Measurements from ENCODE around the gene COA1. TPM values are rescaled to one million over a fixed set of nuclear protein-coding genes. Genes with fewer than 3 reads are reported as not detected.
A peak's percentile ranks its signal among the peaks of the same experiment; 100 is the strongest.
"Not testable (repeated sequence)": the region's sequence is repeated elsewhere in the genome, so short reads cannot be mapped to it uniquely, and the experiment has no call there.

The COA1 gene
- total RNA-seq = 10 to 100 TPM; 76.9 to 77.1 TPM

- ATAC-seq (peak; percentile 94), DNase-seq (peak; percentile 89)
- Mint-ChIP-seq H3K36me3 (ENCODE audit: low read depth) (peaks cover 16% of the 10 kb centered on the region), H3K9me3 (ENCODE audit: low read depth) (no peaks in the 10 kb centered on the region), H3K4me3 (peak within 1 kb of the TSS; percentile 90), H3K27me3 (no peaks in the 10 kb centered on the region), H3K27ac (peak within 1 kb of the TSS; percentile 91), H3K4me1 (peaks cover 36% of the 10 kb centered on the region)
- ChIA-PET CTCF (interaction anchor here (0.5 to 3.4 kb wide), 10 partner anchors 9 to 213 kb away, joined by 3 to 43 read pairs (median 3); partner anchors contain the start of gene STK17A), POLR2A (interaction anchor here (0.6 to 1.2 kb wide), 3 partner anchors 14 to 147 kb away, joined by 3 to 4 read pairs (median 4); partner anchors contain the start of gene STK17A)
- intact Hi-C loops (cut with DNase I, micrococcal nuclease) = loop anchor here (1.0 to 10.0 kb wide), 9 partner anchors 27 to 797 kb away; partner anchors contain the start of genes MRPL32 (in 2 of the 2), PSMA2 (in 2 of the 2), STK17A (in 2 of the 2) and BLVRA (in 1 of the 2)
Measured at GRCh38 chr7:43729214-43729923, at the start of gene COA1. Gene COA1, minus strand, starts transcription at chr7:43729523. Its CDS starts 80,909 bp downstream, at chr7:43648614.

- H3K9me3 Mint-ChIP-seq (ENCODE audit: low read depth); ATAC-seq; intact Hi-C loops (cut with DNase I, micrococcal nuclease); H3K27me3 Mint-ChIP-seq; POLR2A ChIA-PET; CTCF ChIA-PET; DNase-seq; H3K27ac Mint-ChIP-seq; H3K4me1 Mint-ChIP-seq; H3K4me3 Mint-ChIP-seq: not testable (repeated sequence)
- H3K36me3 Mint-ChIP-seq (ENCODE audit: low read depth) = peaks cover 25% of the 10 kb centered on the region
Measured at GRCh38 chr7:43778293-43779044, 49.1 kb upstream of the COA1 start.

GRCh38 chr7:43775255-43775654 is 45.9 kb upstream of the COA1 start:
- H3K27me3 Mint-ChIP-seq; H3K4me3 Mint-ChIP-seq; H3K9me3 Mint-ChIP-seq (ENCODE audit: low read depth); DNase-seq; ATAC-seq; intact Hi-C loops (cut with DNase I, micrococcal nuclease); POLR2A ChIA-PET; CTCF ChIA-PET; H3K4me1 Mint-ChIP-seq; H3K27ac Mint-ChIP-seq: not testable (repeated sequence)
- H3K36me3 Mint-ChIP-seq (ENCODE audit: low read depth) = peaks cover 35% of the 10 kb centered on the region

DNA sequence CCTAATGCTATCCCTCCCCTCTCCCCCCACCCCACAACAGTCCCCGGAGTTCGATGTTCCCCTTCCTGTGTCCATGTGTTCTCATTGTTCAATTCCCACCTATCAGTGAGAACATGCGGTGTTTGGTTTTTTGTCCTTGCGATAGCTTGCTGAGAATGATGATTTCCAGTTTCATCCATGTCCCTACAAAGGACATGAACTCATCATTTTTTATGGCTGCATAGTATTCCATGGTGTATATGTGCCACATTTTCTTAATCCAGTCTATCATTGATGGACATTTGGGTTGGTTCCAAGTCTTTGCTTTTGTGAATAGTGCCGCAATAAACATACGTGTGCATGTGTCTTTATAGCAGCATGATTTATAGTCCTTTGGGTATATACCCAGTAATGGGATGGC is 43.9 kb upstream of the COA1 start:
- POLR2A ChIA-PET; H3K9me3 Mint-ChIP-seq (ENCODE audit: low read depth); H3K4me3 Mint-ChIP-seq; ATAC-seq; H3K27me3 Mint-ChIP-seq; intact Hi-C loops (cut with DNase I, micrococcal nuclease); H3K27ac Mint-ChIP-seq; CTCF ChIA-PET; H3K4me1 Mint-ChIP-seq; DNase-seq: not testable (repeated sequence)
- peaks cover 28% of the 10 kb centered on the region for H3K36me3 Mint-ChIP-seq (ENCODE audit: low read depth)

GRCh38 chr7:43771573-43771972 is 42.2 kb upstream of the COA1 start:
- ChIA-PET CTCF (interaction anchor here (0.5 to 0.6 kb wide), 2 partner anchors 27 to 54 kb away, joined by 3 to 4 read pairs; no protein-coding TSS in a partner anchor), POLR2A (no interaction called here)
- DNase-seq (no peak), ATAC-seq (no peak)
- no peaks in the 10 kb centered on the region for H3K27me3 Mint-ChIP-seq
- no peak overlapping the region for H3K4me3 Mint-ChIP-seq
- H3K4me1 Mint-ChIP-seq = peaks cover 5% of the 10 kb centered on the region
- no peak overlapping the region for H3K27ac Mint-ChIP-seq
- H3K9me3 Mint-ChIP-seq (ENCODE audit: low read depth) = peaks cover 3% of the 10 kb centered on the region
- peaks cover 27% of the 10 kb centered on the region for H3K36me3 Mint-ChIP-seq (ENCODE audit: low read depth)
- intact Hi-C loops (cut with DNase I, micrococcal nuclease) = no loop called here

DNA sequence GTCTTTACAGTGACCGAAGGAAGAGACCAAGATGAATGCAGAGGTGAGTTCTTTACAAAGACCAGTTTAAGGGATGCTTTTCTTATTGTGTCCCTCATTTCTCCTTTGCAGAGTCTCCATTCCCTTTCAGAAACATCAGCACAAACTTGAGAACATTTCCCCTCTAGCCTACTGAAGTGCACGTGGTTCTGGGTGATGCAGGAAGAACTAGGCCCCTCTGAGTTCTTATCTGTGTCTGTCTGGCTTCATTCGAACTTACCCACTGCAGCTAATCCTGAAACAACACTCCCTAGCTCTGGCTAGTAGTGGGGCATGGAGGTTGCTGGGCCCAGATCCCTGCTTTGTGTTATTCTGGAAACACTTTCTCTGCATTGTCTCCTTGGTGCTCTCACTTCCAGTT is 41.8 kb upstream of the COA1 start:
- no peak overlapping the region for H3K27ac Mint-ChIP-seq

DNA sequence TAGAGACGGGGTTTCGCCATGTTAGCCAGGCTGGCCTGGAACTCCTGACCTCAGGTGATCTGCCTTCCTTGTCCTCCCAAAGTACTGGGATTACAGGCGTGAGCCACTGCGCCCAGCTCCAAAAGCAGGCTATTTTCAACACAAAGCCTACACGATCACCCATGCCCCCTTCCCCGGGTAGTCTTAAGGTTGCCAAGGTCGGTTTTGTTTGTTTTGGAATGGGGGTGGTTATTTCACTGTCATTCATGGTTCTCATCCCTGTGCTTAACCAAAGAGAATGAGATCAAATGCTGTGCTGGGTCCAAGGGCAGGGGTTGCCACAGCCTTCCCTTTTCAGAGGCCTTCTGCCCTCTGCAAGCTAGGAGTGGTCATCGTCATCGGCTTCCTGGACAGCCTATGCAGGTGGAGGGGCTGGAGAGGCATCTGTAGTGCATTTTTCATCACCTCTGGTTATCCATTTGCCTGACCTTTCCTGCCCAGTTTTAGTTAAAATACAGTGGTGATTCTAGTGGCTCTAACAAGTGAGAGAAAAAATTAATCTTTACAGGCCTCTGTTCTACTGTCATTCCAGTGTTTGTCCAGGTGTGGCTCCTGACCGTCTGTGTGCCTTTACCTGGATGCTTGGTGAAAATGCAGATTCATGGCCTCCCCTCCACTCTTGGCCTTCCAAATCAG is 40.6 kb upstream of the COA1 start:
- POLR2A ChIA-PET = no interaction called here
- DNase-seq (no peak), ATAC-seq (no peak)
- Mint-ChIP-seq H3K27ac (no peak overlapping the region), H3K4me1 (peaks cover 6% of the 10 kb centered on the region), H3K27me3 (no peaks in the 10 kb centered on the region), H3K9me3 (ENCODE audit: low read depth) (no peaks in the 10 kb centered on the region), H3K4me3 (no peak overlapping the region), H3K36me3 (ENCODE audit: low read depth) (peaks cover 22% of the 10 kb centered on the region)
- CTCF ChIA-PET = no interaction called here
- intact Hi-C loops (cut with DNase I, micrococcal nuclease) = loop anchor here in 1 of 2 experiments (5.0 kb wide), 1 partner anchor 52 kb away; no protein-coding TSS in a partner anchor

More for the DNA sequence above, 41.8 kb upstream of the COA1 start:
- Mint-ChIP-seq H3K4me3 (no peak overlapping the region), H3K27me3 (no peaks in the 10 kb centered on the region), H3K4me1 (peaks cover 5% of the 10 kb centered on the region), H3K9me3 (ENCODE audit: low read depth) (no peaks in the 10 kb centered on the region), H3K36me3 (ENCODE audit: low read depth) (peaks cover 24% of the 10 kb centered on the region)
- ChIA-PET CTCF (interaction anchor here (0.6 kb wide), 2 partner anchors 8 to 54 kb away, joined by 4 read pairs; no protein-coding TSS in a partner anchor), POLR2A (no interaction called here)
- intact Hi-C loops (cut with DNase I, micrococcal nuclease) = no loop called here
- DNase-seq (no peak), ATAC-seq (no peak)

DNA sequence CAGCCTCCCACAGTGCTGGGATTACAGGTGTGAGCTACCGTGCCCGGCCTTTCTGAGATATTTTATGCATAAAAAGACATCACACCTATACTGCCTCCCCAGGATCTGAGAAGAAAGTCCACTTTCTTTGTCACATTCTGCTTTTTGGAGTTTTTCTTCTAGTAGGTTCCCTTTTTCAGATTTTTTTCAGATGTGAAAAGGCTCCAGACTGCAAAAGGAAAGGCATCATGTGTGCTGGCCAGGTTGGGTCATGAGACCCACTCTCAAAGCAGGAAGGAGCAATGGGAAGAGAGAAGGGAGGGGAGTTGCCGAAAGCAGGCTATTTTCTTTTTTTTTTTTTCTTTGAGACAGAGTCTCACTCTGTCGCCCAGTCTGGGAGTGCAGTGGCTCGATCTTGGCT is 40.0 kb upstream of the COA1 start:
- H3K27ac Mint-ChIP-seq = no peak overlapping the region
- DNase-seq (no peak), ATAC-seq (no peak)
- no peaks in the 10 kb centered on the region for H3K9me3 Mint-ChIP-seq (ENCODE audit: low read depth)
- ChIA-PET CTCF (interaction anchor here (0.9 to 1.1 kb wide), 2 partner anchors 10 to 164 kb away, joined by 4 read pairs; partner anchors contain the start of gene BLVRA), POLR2A (no interaction called here)
- peaks cover 12% of the 10 kb centered on the region for H3K4me1 Mint-ChIP-seq
- no peak overlapping the region for H3K4me3 Mint-ChIP-seq
- intact Hi-C loops (cut with DNase I, micrococcal nuclease) = loop anchor here in 1 of 2 experiments (5.0 kb wide), 1 partner anchor 53 kb away; no protein-coding TSS in a partner anchor
- H3K36me3 Mint-ChIP-seq (ENCODE audit: low read depth) = peaks cover 20% of the 10 kb centered on the region
- H3K27me3 Mint-ChIP-seq = no peaks in the 10 kb centered on the region

GRCh38 chr7:43768887-43769272 is 39.6 kb upstream of the COA1 start:
- intact Hi-C loops (cut with DNase I, micrococcal nuclease) = loop anchor here in 1 of 2 experiments (5.0 kb wide), 1 partner anchor 53 kb away; no protein-coding TSS in a partner anchor
- CTCF ChIA-PET = interaction anchor here (0.9 to 1.2 kb wide), 3 partner anchors 10 to 165 kb away, joined by 3 to 4 read pairs (median 4); partner anchors contain the start of gene BLVRA
- Mint-ChIP-seq H3K27me3 (no peaks in the 10 kb centered on the region), H3K27ac (no peak overlapping the region), H3K9me3 (ENCODE audit: low read depth) (no peaks in the 10 kb centered on the region), H3K36me3 (ENCODE audit: low read depth) (peaks cover 20% of the 10 kb centered on the region), H3K4me3 (no peak overlapping the region), H3K4me1 (peaks cover 16% of the 10 kb centered on the region)
- POLR2A ChIA-PET = no interaction called here
- DNase-seq (no peak), ATAC-seq (peak; percentile 80)

GRCh38 chr7:43768201-43768886 is 39.0 kb upstream of the COA1 start:
- no peak for ATAC-seq
- Mint-ChIP-seq H3K27me3 (no peaks in the 10 kb centered on the region), H3K36me3 (ENCODE audit: low read depth) (peaks cover 16% of the 10 kb centered on the region)

More at GRCh38 chr7:43768201-43768886, 39.0 kb upstream of the COA1 start:
- ChIA-PET CTCF (interaction anchor here (0.6 to 1.2 kb wide), 5 partner anchors 9 to 165 kb away, joined by 3 to 4 read pairs (median 3); partner anchors contain the start of gene BLVRA), POLR2A (interaction anchor here (0.6 to 0.7 kb wide), 2 partner anchors 104 to 260 kb away, joined by 3 to 4 read pairs; no protein-coding TSS in a partner anchor)
- no peaks in the 10 kb centered on the region for H3K9me3 Mint-ChIP-seq (ENCODE audit: low read depth)
- intact Hi-C loops (cut with DNase I, micrococcal nuclease) = loop anchor here in 1 of 2 experiments (5.0 kb wide), 1 partner anchor 54 kb away; no protein-coding TSS in a partner anchor
- peaks cover 22% of the 10 kb centered on the region for H3K4me1 Mint-ChIP-seq
- H3K27ac Mint-ChIP-seq = no peak overlapping the region
- no peak overlapping the region for H3K4me3 Mint-ChIP-seq
- no peak for DNase-seq

Data from activated CD4-positive, alpha-beta T cell treated with anti-CD3 and anti-CD28 coated beads for 36 hours (primary cell).